GM12878 (cell line): Measurements from ENCODE around the gene NHSL2. TPM values are rescaled to one million over a fixed set of nuclear protein-coding genes. Genes with fewer than 3 reads are reported as not detected.

Experiments
- ATAC-seq: fragments of 200-7000 bp; cut with Tn5 transposase; 3 replicates; pipeline ENCODE4 v1.9.1; 2020; ENCODE audit warnings: mild to moderate bottlenecking, moderate library complexity
- BruUV-seq: library from RNA; stranded (reverse); fragments of 400-500 nt; replicated peaks from 2 replicates; lab custom pipeline; 2021; lab: Mats Ljungman, UMichigan
- CTCF ChIA-PET: fragments of 300-600 bp; sonication (Branson Sonifier 250); formaldehyde crosslinking; extraction: SDS; loops from one replicate; lab custom pipeline; 2021; ENCODE audit warnings: inconsistent platforms; lab: Yijun Ruan, JAX
- POLR2A ChIA-PET: fragments of 350-600 bp; formaldehyde crosslinking; extraction: SDS; loops from one replicate; lab custom pipeline; 2021; ENCODE audit warnings: inconsistent platforms; lab: Charles Lee
- RAD21 ChIA-PET: fragments of 300-600 bp; sonication (Branson Sonifier 250); formaldehyde crosslinking; loops from one replicate; lab custom pipeline; 2023; ENCODE audit warnings: antibody characterized with exemption; ENCODE audit not compliant: unreplicated experiment; lab: Charles Lee
- SMC1A ChIA-PET: fragments of 300-600 bp; sonication (Branson Sonifier 250); formaldehyde crosslinking; loops from one replicate; lab custom pipeline; 2023; ENCODE audit not compliant: unreplicated experiment, uncharacterized antibody; lab: Charles Lee
- DNase-seq: peaks from one replicate; pipeline ENCODE4 v3.0.0-alpha.2; 2011; ENCODE audit warnings: low read depth, low spot score
- FAIRE-seq: peaks from 3 replicates; lab custom pipeline; 2011; peaks lifted over from hg19 to GRCh38; lab: Jason Lieb, UNC
- H2AFZ ChIP-seq: 2 replicates; pipeline ENCODE4 v1.6.0; 2011; ENCODE audit warnings: low read depth, low read length, control low read depth; ENCODE audit not compliant: control insufficient read depth
- H3K27ac ChIP-seq: 2 replicates; pipeline ENCODE4 v1.5.1; 2011; ENCODE audit warnings: control low read depth; ENCODE audit not compliant: control insufficient read depth, insufficient read depth
- H3K27me3 ChIP-seq, 2 experiments: replicated peaks in 1 of 2; 2 replicates each; pipeline versions ENCODE4 v1.6.0 to v1.6.1; 2011; ENCODE audit warnings: low read length in 1 of 2; ENCODE audit not compliant: control insufficient read depth in 2 of 2, insufficient read depth in 2 of 2
- H3K36me3 ChIP-seq, 2 experiments: 2 replicates each; pipeline ENCODE4 v1.5.1; 2011; ENCODE audit warnings: low read length in 1 of 2; ENCODE audit not compliant: control insufficient read depth in 2 of 2, insufficient read depth in 2 of 2
- H3K4me1 ChIP-seq: 2 replicates; pipeline ENCODE4 v1.6.1; 2011; ENCODE audit warnings: mild to moderate bottlenecking, low read length, moderate library complexity, mixed read lengths; ENCODE audit not compliant: control insufficient read depth, insufficient read depth
- H3K4me2 ChIP-seq: 2 replicates; pipeline ENCODE4 v1.6.0; 2011; ENCODE audit warnings: control low read depth; ENCODE audit not compliant: control insufficient read depth, insufficient read depth
- H3K4me3 ChIP-seq: fragments of 200-600 bp; sonication (generic); 2 replicates; pipeline ENCODE4 v1.5.1; 2016
- H3K79me2 ChIP-seq: 2 replicates; pipeline ENCODE4 v1.6.0; 2011; ENCODE audit warnings: low read length; ENCODE audit not compliant: control insufficient read depth, insufficient read depth
- H3K9ac ChIP-seq: 2 replicates; pipeline ENCODE4 v1.8.0; 2011; ENCODE audit warnings: low read length, control low read depth, mixed read lengths; ENCODE audit not compliant: control insufficient read depth, insufficient read depth
- H3K9me3 ChIP-seq: replicated peaks from 3 replicates; pipeline ENCODE4 v1.5.1; 2011; ENCODE audit warnings: mild to moderate bottlenecking, low read length; ENCODE audit not compliant: control insufficient read depth, insufficient read depth
- H4K20me1 ChIP-seq: 2 replicates; pipeline ENCODE4 v1.6.0; 2011; ENCODE audit not compliant: control insufficient read depth, insufficient read depth
- CBFB ChIP-seq: IDR thresholded peaks from 2 replicates; pipeline ENCODE4 v1.6.1; 2016; ENCODE audit warnings: antibody characterized with exemption, low read depth
- CHD1 ChIP-seq: IDR thresholded peaks from 2 replicates; pipeline ENCODE4 v1.6.1; 2012; ENCODE audit warnings: low read depth, low read length, improper control_type of control experiment
- FOXK2 ChIP-seq: fragments of 450-650 bp; IDR thresholded peaks from 2 replicates; pipeline ENCODE4 v1.6.1; 2017; ENCODE audit warnings: mild to moderate bottlenecking, moderate library complexity
- JUND ChIP-seq: IDR thresholded peaks from 2 replicates; pipeline ENCODE4 v1.6.1; 2012; ENCODE audit warnings: low read depth, mild to moderate bottlenecking, low read length, improper control_type of control experiment, moderate library complexity
- NBN ChIP-seq: fragments of 450-650 bp; IDR thresholded peaks from 2 replicates; pipeline ENCODE4 v1.6.1; 2016
- SMAD5 ChIP-seq: IDR thresholded peaks from 2 replicates; pipeline ENCODE4 v1.6.1; 2016; ENCODE audit warnings: antibody characterized with exemption, low read depth
- SMC3 ChIP-seq: IDR thresholded peaks from 2 replicates; pipeline ENCODE4 v1.6.1; 2011; ENCODE audit warnings: low read length, improper control_type of control experiment, borderline replicate concordance
- WGBS: methylation state at CpG from one replicate; pipeline ENCODE4 v1.1.6; 2016; ENCODE audit warnings: low lambda C conversion rate; ENCODE audit not compliant: insufficient replicate concordance, insufficient coverage; ENCODE audit errors: missing lambda C conversion rate; 5-methylcytosine and 5-hydroxymethylcytosine counted together
- in situ Hi-C: fragments of 300-500 bp; cut with MboI; formaldehyde crosslinking; loops from 9 replicates; pipeline ENCODE4 v1.14.3; 2018; ENCODE audit warnings: mixed read lengths
- intact Hi-C: fragments of 100-400 bp; cut with micrococcal nuclease; formaldehyde crosslinking; loops from one replicate; pipeline ENCODE4 v1.14.2; 2022; ENCODE audit not compliant: unreplicated experiment
- polyA plus RNA-seq, 11 experiments: library from polyadenylated mRNA; depleted of rRNA in 4 of 11; unstranded in 6 of 11; stranded (reverse) in 5 of 11; fragments of >200 nt; fragmentation: Nextera tagmentation in 4 of 11; fragmentation: Illumina TruSeq in 1 of 11; extraction: Ambion mirVana in 4 of 11; extraction: Trizol in 1 of 11; gene quantifications; 1 replicate in 1 of 11; 2 replicates in 10 of 11; pipeline versions ENCODE4 v1.2.1 to v1.2.3, GENCODE V29; 2011 to 2016; ENCODE audit warnings: inconsistent platforms in 2 of 11, missing spikeins in 2 of 11, low read depth in 1 of 11
- small RNA-seq: library from RNA; depleted of rRNA; stranded (forward); fragments of <200 nt; gene quantifications from one replicate; pipeline ENCODE3, GENCODE V24; 2014
- total RNA-seq, 4 experiments: library from RNA; depleted of rRNA in 3 of 4; stranded (reverse); fragments of >200 nt in 3 of 4; fragmentation: Illumina TruSeq in 1 of 4; extraction: Trizol in 1 of 4; gene quantifications; 2 replicates each; pipeline versions ENCODE4 v1.2.1 to v1.2.3, GENCODE V29; 2013 to 2021

Gene NHSL2
- total and polyA plus RNA-seq, 10 of the 15 experiments (the other 5 are each of a cell fraction or from before 2014, with no cell fraction given) = 0.05 to 0.53 (median 0.07) TPM; not detected in 2

- Histone ChIP-seq H3K9ac (no peak overlapping the region), H3K4me2 (no peak overlapping the region), H3K9me3 (no peaks in the 10 kb centered on the region), H3K4me1 (no peaks in the 10 kb centered on the region), H3K27me3 (no peaks in the 10 kb centered on the region), H3K36me3 (peaks cover 0 to 2% of the 10 kb centered on the region in 2 experiments; a peak in 1 of 4 replicates), H3K79me2 (no peaks in the 10 kb centered on the region), H3K4me3 (no peak overlapping the region), H4K20me1 (no peaks in the 10 kb centered on the region), H2AFZ (no peak overlapping the region), H3K27ac (no peak overlapping the region)
- TF ChIP-seq SMC3 = no peak
- no peak for TF ChIP-seq NBN
- no peak for TF ChIP-seq JUND
- no peak for TF ChIP-seq SMAD5
- TF ChIP-seq CHD1 = no peak
- no peak for TF ChIP-seq FOXK2
- TF ChIP-seq CBFB = no peak
- ATAC-seq (no peak), FAIRE-seq (no peak), DNase-seq (no peak)
- CTCF ChIA-PET = interaction anchor here (0.5 kb wide), 1 partner anchor 45 kb away, joined by 3 read pairs; no protein-coding TSS in a partner anchor
- RAD21 ChIA-PET = no interaction called here
- BruUV-seq = no TSS peak
- 81% methylated on average over 7 of the region's 7 CpGs for WGBS
- in situ Hi-C loops (no loop called here), intact Hi-C loops (no loop called here)
- POLR2A ChIA-PET = no interaction called here
- SMC1A ChIA-PET = no interaction called here
These were observed 291.3 kb downstream of the NHSL2 start for GRCh38 chrX:72201836-72202536.

Small RNA genes within 50 kb of the gene (small RNA-seq; reads per million reads assigned to genes)
- gene RNU6-1078P = not detected

Other genes with a start within 250 kb of the NHSL2 start
- not detected in 2 replicates for gene CXorf49, start 192.6 kb upstream of the NHSL2 start, total RNA-seq (2014; rRNA removed)
- gene CXorf49, start 192.6 kb upstream of the NHSL2 start, total RNA-seq (2014; rRNA removed; fragmentation: Illumina TruSeq; extraction: Trizol) = not detected in 2 replicates
- not detected in 2 replicates for gene CXorf49, start 192.6 kb upstream of the NHSL2 start, total RNA-seq (2021)
- gene CXorf49, start 192.6 kb upstream of the NHSL2 start, polyA plus RNA-seq (2011; rRNA removed) = not detected in 2 replicates
- gene CXorf49, start 192.6 kb upstream of the NHSL2 start, polyA plus RNA-seq (2014; fragmentation: Illumina TruSeq; extraction: Trizol) = not detected in 2 replicates
- gene CXorf49, start 192.6 kb upstream of the NHSL2 start, polyA plus RNA-seq (2014; fragmentation: Nextera tagmentation; extraction: Ambion mirVana) = not detected
- 0.27 TPM in 1 of 2 replicates, not detected in the other for gene CXorf49, start 192.6 kb upstream of the NHSL2 start, polyA plus RNA-seq (2014; rRNA removed)
- gene CXorf49, start 192.6 kb upstream of the NHSL2 start, polyA plus RNA-seq (2016; fragmentation: Nextera tagmentation; extraction: Ambion mirVana) = not detected
- not detected in 2 replicates for gene CXorf49B, start 147.5 kb upstream of the NHSL2 start, total RNA-seq (2014; rRNA removed)
- not detected in 2 replicates for gene CXorf49B, start 147.5 kb upstream of the NHSL2 start, total RNA-seq (2014; rRNA removed; fragmentation: Illumina TruSeq; extraction: Trizol)
- not detected in 2 replicates for gene CXorf49B, start 147.5 kb upstream of the NHSL2 start, total RNA-seq (2021)
- gene CXorf49B, start 147.5 kb upstream of the NHSL2 start, polyA plus RNA-seq (2011; rRNA removed) = not detected in 2 replicates
- not detected in 2 replicates for gene CXorf49B, start 147.5 kb upstream of the NHSL2 start, polyA plus RNA-seq (2014; fragmentation: Illumina TruSeq; extraction: Trizol)
- not detected for gene CXorf49B, start 147.5 kb upstream of the NHSL2 start, polyA plus RNA-seq (2014; fragmentation: Nextera tagmentation; extraction: Ambion mirVana)
- 0.27 TPM in 1 of 2 replicates, not detected in the other for gene CXorf49B, start 147.5 kb upstream of the NHSL2 start, polyA plus RNA-seq (2014; rRNA removed)
- gene CXorf49B, start 147.5 kb upstream of the NHSL2 start, polyA plus RNA-seq (2016; fragmentation: Nextera tagmentation; extraction: Ambion mirVana) = not detected
- under 0.01 and 0.11 TPM in 2 replicates for gene RTL5, start 221.1 kb downstream of the NHSL2 start, total RNA-seq (2014; rRNA removed)
- not detected in 2 replicates for gene RTL5, start 221.1 kb downstream of the NHSL2 start, total RNA-seq (2014; rRNA removed; fragmentation: Illumina TruSeq; extraction: Trizol)
- gene RTL5, start 221.1 kb downstream of the NHSL2 start, total RNA-seq (2021) = 0.05 and 0.10 TPM in 2 replicates
- not detected in 2 replicates for gene RTL5, start 221.1 kb downstream of the NHSL2 start, polyA plus RNA-seq (2011; rRNA removed)
- 0.01 TPM in 1 of 2 replicates, not detected in the other for gene RTL5, start 221.1 kb downstream of the NHSL2 start, polyA plus RNA-seq (2014; fragmentation: Illumina TruSeq; extraction: Trizol)
- gene RTL5, start 221.1 kb downstream of the NHSL2 start, polyA plus RNA-seq (2014; fragmentation: Nextera tagmentation; extraction: Ambion mirVana) = not detected
- 0.03 and 0.05 TPM in 2 replicates for gene RTL5, start 221.1 kb downstream of the NHSL2 start, polyA plus RNA-seq (2014; rRNA removed)
- gene RTL5, start 221.1 kb downstream of the NHSL2 start, polyA plus RNA-seq (2016; fragmentation: Nextera tagmentation; extraction: Ambion mirVana) = under 1 TPM in 1 of 2 experiments, not detected in 1; 0.08 TPM